ENCODE measurements around the gene GNA14. TPM values are rescaled to one million over a fixed set of nuclear protein-coding genes. Genes with fewer than 3 reads are reported as not detected.

GNA14 gene
- total RNA-seq, 3 donors from 2014 or later (not counting 1 experiment from before 2014, with no cell fraction given), result 1.8 TPM; not detected in 2

- H3K4me1 ChIP-seq (ENCODE audit: control insufficient read depth, insufficient read depth, low read length), result no peaks in the 10 kb centered on the region
- DNase-seq (no peak), ATAC-seq (no peak)
- no peak overlapping the region for H3K27ac Mint-ChIP-seq
- intact Hi-C loops (cut with micrococcal nuclease), result no loop called here
- no peaks in the 10 kb centered on the region for H3K36me3 ChIP-seq (ENCODE audit: control insufficient read depth, insufficient read depth, low read length)
- no peaks in the 10 kb centered on the region for H3K36me3 Mint-ChIP-seq
- no peaks in the 10 kb centered on the region for H3K27me3 ChIP-seq (ENCODE audit: control insufficient read depth, insufficient read depth, low read length)
- peaks cover 9 to 17% of the 10 kb centered on the region in 2 donors for H3K27me3 Mint-ChIP-seq (ENCODE audit: low read depth in 2 of 2)
- H3K9me3 Mint-ChIP-seq, result no peaks in the 10 kb centered on the region
- no peaks in the 10 kb centered on the region for H3K9me3 ChIP-seq (ENCODE audit: control insufficient read depth, insufficient read depth, low read length)
- H3K4me1 Mint-ChIP-seq, result no peaks in the 10 kb centered on the region
- WGBS (ENCODE audit: insufficient coverage), result 40% methylated on average over 2 of the region's 2 CpGs
- no peak overlapping the region for H3K4me3 Mint-ChIP-seq
- H3K27ac ChIP-seq (ENCODE audit: low read length), result no peak overlapping the region
- TF ChIP-seq CTCF (IDR thresholded peaks at IDR 0.05), result no peak
- no peak overlapping the region for H3K4me3 ChIP-seq (ENCODE audit: low read length)
Measured at GRCh38 chr9:77606526-77606925, 41.6 kb downstream of the GNA14 start.

- no peaks in the 10 kb centered on the region for H3K4me1 ChIP-seq (ENCODE audit: control insufficient read depth, insufficient read depth, low read length)
- WGBS (ENCODE audit: insufficient coverage), result 93% methylated on average over 3 of the region's 4 CpGs
- no peaks in the 10 kb centered on the region for H3K36me3 Mint-ChIP-seq
- no peaks in the 10 kb centered on the region for H3K36me3 ChIP-seq (ENCODE audit: control insufficient read depth, insufficient read depth, low read length)
- ATAC-seq (no peak), DNase-seq (no peak)
- no peaks in the 10 kb centered on the region for H3K4me1 Mint-ChIP-seq
- H3K9me3 Mint-ChIP-seq, result no peaks in the 10 kb centered on the region
- no peak overlapping the region for H3K4me3 ChIP-seq (ENCODE audit: low read length)
- intact Hi-C loops (cut with micrococcal nuclease), result no loop called here
- no peak overlapping the region for H3K27ac ChIP-seq (ENCODE audit: low read length)
- H3K27me3 ChIP-seq (ENCODE audit: control insufficient read depth, insufficient read depth, low read length), result no peaks in the 10 kb centered on the region
- H3K27ac Mint-ChIP-seq, result no peak overlapping the region
- no peak overlapping the region for H3K4me3 Mint-ChIP-seq
- TF ChIP-seq CTCF (IDR thresholded peaks at IDR 0.05), result no peak
- H3K27me3 Mint-ChIP-seq (ENCODE audit: low read depth in 2 of 2), result peaks cover 9 to 17% of the 10 kb centered on the region in 2 donors
- no peaks in the 10 kb centered on the region for H3K9me3 ChIP-seq (ENCODE audit: control insufficient read depth, insufficient read depth, low read length)
Measured at GRCh38 chr9:77605449-77606220, 42.5 kb downstream of the GNA14 start.

GRCh38 chr9:77604316-77604715 is 43.8 kb downstream of the GNA14 start:
- no peaks in the 10 kb centered on the region for H3K4me1 Mint-ChIP-seq
- WGBS (ENCODE audit: insufficient coverage), result 43% methylated on average over 1 of the region's 1 CpG

More at GRCh38 chr9:77604316-77604715, 43.8 kb downstream of the GNA14 start:
- no peaks in the 10 kb centered on the region for H3K27me3 ChIP-seq (ENCODE audit: control insufficient read depth, insufficient read depth, low read length)
- no peak for TF ChIP-seq CTCF (IDR thresholded peaks at IDR 0.05)
- Mint-ChIP-seq H3K4me3 (no peak overlapping the region), H3K27ac (no peak overlapping the region), H3K36me3 (no peaks in the 10 kb centered on the region), H3K9me3 (no peaks in the 10 kb centered on the region), H3K27me3 (ENCODE audit: low read depth in 2 of 2) (peaks cover 6 to 17% of the 10 kb centered on the region in 2 donors)
- no peaks in the 10 kb centered on the region for H3K4me1 ChIP-seq (ENCODE audit: control insufficient read depth, insufficient read depth, low read length)
- H3K36me3 ChIP-seq (ENCODE audit: control insufficient read depth, insufficient read depth, low read length), result no peaks in the 10 kb centered on the region
- no peak overlapping the region for H3K4me3 ChIP-seq (ENCODE audit: low read length)
- ATAC-seq, result no peak
- no peaks in the 10 kb centered on the region for H3K9me3 ChIP-seq (ENCODE audit: control insufficient read depth, insufficient read depth, low read length)
- no peak for DNase-seq
- no peak overlapping the region for H3K27ac ChIP-seq (ENCODE audit: low read length)
- intact Hi-C loops (cut with micrococcal nuclease), result no loop called here
